GM18519 (cell line): Measurements from ENCODE around the gene GPR32.
A peak's percentile ranks its signal among the peaks of the same experiment; 100 is the strongest.
"Not testable (repeated sequence)": the region's sequence is repeated elsewhere in the genome, so short reads cannot be mapped to it uniquely, and the experiment has no call there.

ENCODE experiments used
- ATAC-seq: cut with Tn5 transposase; IDR thresholded peaks from one replicate; pipeline ENCODE4 v1.9.1; 2021; ENCODE audit warnings: mild to moderate bottlenecking, moderate library complexity; ENCODE audit not compliant: unreplicated experiment, low FRiP score

The GPR32 gene, protein sequence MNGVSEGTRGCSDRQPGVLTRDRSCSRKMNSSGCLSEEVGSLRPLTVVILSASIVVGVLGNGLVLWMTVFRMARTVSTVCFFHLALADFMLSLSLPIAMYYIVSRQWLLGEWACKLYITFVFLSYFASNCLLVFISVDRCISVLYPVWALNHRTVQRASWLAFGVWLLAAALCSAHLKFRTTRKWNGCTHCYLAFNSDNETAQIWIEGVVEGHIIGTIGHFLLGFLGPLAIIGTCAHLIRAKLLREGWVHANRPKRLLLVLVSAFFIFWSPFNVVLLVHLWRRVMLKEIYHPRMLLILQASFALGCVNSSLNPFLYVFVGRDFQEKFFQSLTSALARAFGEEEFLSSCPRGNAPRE

DNA sequence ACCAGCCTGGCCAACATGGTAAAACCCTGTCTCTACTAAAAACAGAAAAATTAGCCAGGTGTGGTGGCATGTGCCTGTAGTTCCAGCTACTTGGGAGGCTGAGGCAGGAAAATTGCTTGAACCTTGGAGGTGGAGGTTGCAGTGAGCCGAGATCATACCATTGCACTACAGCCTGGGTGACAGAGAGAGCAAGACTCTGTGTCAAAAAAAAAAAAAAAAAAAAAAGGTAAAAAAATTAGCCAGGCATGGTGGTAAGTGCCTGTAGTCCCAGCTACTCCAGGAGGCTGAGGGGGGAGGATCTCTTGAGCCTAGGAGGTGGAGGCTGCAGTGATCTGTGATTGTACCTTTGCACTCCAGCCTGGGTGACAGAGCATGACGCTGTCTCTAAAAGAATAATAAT is at the start of gene GPR32:
Gene GPR32, plus strand, starts transcription at position 301 of the 400 bp plus-strand sequence. CDS start 137 bp downstream, outside the sequence.
- not testable (repeated sequence) for ATAC-seq

DNA sequence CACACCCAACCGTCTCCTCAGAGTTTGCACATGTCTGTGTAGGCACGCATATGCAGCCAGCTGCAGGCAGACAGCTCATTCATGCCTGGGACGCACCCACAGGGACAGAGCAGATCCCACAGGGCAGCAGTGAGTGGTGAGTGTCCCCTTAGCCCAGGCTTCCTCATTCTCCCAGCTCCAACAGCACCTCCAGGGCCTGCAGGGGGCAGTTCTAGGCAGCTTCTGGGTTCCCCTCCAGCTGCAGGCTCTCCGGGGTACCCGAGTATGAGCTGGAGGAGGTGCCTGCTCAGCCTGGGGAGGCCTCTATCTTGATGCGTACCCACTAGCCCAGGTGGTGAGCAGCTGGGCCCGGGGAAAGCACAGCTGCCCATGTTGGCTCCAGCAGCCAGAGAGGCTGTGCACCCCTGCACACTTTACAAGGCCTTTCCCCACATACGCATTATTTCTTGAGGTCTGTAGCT is 49.3 kb upstream of the GPR32 start:
- ATAC-seq = no peak

DNA sequence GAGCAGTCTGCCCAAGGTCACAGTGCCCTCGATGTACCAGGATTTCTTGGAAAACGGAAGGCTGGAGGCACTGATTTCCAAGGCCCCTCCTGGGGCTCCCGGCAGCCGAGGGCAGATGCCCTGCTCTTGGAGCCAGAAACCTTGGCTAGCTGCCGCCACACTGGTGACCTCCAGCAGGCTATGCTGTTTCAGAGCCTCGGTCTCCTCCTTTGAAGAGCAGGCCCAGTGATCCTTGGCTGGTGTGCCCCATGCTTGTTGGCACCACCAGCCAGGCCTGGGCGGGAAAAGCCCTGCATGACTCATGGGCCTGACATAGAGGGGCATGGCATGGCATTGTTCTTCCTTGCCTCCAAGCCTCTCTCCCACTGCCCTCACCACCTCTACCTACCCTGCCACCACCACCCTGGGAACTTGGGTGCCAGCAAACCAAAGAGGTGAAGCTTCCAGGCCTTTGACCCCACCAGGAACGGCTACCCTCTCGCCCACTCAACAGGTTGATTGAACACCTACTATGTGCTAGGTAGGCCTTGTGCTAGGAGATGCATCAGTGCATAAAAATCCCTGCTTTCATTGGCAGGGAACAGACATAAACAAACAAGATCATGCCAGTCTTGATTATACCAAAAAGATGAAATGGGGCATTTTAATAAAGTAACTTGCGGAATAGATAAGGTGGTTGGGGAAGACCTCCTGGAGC is 48.7 kb upstream of the GPR32 start:
- no peak for ATAC-seq

DNA sequence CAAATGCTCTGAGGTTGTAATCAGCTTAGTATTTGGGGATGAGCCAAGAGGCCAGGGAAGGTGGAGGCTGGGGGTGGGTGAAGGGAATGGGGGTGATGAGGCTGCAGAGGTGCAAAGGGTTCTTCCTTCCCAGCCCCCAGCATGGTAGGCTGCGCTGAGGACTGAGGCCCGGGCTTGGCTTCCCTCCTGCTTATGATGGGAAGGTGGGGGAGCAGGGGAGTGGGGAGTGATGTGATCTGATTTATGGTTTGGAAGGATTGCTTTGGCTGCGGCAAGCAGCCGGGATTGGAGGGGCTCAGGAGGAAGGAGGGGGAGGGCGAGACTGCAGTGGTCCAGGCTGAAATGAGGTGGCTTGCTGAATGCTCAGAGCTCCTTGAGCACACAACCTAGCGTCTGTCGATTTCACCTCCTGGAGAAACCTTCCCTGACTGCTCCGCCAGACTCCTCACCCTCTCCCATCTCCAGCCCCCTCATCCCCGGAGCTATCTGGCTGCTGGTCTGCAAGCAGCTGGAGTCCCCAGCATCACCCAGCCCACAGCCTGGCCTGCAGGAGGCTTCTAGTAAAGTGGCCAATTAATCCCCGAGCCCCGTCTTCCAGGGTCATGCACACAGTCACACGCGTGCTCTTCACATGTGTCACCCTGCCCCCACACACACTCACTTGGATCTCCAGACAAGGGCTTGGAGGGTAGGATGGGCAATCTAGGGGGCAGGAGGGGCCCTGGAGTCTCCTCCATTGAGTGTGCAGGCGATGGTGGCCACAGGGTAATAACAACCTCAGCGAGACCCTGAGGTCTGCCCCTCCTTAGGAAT is 47.9 kb upstream of the GPR32 start:
- no peak for ATAC-seq

DNA sequence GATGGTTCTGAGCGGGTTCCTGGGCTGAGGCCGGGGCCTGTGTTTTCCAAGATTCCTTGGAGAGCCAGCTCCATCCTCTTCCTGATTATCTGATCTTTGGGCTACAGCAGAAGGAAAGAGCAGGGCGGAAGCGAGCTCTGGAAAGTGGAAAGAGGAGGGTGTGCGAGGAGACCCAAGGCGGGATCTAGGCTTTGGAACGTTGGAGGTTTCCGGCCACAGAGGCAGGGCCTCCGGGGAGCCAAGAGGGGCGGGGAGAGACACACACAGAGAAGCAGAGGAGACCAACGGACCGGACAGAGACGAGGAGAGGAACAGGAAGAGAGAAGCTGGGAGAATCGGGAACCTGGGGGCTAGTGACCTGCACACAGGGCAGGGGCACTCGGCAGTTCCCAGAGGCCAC is 47.2 kb upstream of the GPR32 start, which contains the start of gene CLEC11A:
Gene CLEC11A, plus strand, starts transcription at position 296 of the 400 bp plus-strand sequence. CDS start 162 bp downstream, outside the sequence.
- ATAC-seq = no peak

DNA sequence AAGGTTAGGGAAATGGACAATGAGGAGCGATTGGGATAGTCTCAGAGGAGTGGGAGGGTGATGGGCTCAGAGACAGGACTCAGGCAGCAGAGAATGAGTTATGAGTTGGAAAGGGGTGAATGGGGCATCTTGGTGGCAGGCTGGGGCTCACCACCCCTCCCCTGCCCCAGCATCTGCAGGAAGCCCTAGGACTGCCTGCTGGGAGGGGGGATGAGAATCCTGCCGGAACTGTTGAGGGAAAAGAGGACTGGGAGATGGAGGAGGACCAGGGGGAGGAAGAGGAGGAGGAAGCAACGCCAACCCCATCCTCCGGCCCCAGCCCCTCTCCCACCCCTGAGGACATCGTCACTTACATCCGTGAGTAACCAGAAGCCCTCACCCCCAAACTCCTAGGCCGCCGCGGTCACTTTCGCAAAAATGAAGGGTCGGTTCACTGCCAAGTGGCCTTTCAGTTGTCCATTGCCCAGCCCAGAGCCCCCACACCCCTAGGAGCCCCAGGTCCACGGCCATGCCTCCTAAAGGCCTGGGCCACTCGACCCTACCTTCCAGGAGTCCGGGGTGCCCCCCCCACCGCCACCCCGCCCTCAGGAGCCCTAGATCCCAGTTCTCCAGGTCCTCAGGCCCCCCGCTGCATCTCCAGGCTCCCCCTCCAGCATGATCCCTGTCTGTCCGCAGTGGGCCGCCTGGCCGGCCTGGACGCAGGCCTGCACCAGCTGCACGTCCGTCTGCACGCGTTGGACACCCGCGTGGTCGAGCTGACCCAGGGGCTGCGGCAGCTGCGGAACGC is 46.3 kb upstream of the GPR32 start:
- ATAC-seq = no peak

DNA sequence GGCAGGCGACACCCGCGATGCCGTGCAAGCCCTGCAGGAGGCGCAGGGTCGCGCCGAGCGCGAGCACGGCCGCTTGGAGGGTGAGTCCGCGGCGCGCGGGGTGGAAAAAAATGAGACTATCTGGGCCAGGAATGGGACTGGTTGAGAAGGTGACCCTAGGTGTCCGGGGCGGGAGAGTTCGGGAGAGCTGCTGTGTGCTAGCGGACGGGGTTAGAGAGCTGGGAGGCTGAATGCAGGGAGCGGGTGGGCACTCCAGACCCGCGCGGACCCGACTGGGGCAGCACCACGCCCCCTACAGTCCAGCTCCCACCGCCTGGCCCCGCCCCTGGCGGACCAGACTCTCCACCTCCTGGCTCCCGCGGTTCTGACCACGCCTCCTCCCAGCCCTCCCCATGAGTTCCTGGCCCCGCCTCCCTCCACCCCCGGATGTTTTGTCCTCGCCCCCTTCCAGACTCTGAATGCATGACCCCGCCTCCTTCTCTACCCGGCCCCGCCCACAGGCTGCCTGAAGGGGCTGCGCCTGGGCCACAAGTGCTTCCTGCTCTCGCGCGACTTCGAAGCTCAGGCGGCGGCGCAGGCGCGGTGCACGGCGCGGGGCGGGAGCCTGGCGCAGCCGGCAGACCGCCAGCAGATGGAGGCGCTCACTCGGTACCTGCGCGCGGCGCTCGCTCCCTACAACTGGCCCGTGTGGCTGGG is 45.6 kb upstream of the GPR32 start:
- peak; percentile 56 for ATAC-seq

DNA sequence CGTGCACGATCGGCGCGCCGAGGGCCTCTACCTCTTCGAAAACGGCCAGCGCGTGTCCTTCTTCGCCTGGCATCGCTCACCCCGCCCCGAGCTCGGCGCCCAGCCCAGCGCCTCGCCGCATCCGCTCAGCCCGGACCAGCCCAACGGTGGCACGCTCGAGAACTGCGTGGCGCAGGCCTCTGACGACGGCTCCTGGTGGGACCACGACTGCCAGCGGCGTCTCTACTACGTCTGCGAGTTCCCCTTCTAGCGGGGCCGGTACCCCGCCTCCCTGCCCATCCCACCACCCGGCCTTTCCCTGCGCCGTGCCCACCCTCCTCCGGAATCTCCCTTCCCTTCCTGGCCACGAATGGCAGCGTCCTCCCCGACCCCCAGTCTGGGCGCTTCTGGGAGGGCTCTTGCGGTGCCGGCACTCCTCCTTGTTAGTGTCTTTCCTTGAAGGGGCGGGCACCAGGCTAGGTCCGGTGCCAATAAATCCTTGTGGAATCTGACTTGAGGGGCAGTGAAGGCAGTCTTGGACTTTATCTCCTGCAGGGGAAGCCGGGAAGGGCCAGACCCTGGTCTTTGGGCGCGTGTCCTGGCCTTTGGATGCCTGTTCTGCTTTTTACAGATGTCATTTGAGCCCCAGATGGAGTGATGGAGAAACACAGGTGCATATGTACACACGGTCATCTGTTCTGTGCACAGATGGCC is 44.9 kb upstream of the GPR32 start:
- peak; percentile 7 for ATAC-seq

DNA sequence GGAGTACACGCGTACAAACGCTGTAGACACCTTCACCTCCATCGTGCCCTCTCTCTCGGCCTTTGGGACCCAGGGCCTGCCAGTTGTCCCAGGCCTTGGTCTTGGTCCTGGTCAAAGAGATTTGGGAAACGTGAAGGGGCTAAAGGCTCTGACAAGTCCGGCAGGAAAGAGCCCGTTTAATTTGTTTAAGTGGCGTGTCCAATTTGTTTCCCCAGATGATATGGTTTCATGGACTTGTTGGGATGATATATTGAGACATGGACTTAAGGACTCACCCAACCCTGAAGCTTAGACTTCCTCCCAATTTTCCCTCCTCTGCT is 44.4 kb upstream of the GPR32 start:
- ATAC-seq = no peak

DNA sequence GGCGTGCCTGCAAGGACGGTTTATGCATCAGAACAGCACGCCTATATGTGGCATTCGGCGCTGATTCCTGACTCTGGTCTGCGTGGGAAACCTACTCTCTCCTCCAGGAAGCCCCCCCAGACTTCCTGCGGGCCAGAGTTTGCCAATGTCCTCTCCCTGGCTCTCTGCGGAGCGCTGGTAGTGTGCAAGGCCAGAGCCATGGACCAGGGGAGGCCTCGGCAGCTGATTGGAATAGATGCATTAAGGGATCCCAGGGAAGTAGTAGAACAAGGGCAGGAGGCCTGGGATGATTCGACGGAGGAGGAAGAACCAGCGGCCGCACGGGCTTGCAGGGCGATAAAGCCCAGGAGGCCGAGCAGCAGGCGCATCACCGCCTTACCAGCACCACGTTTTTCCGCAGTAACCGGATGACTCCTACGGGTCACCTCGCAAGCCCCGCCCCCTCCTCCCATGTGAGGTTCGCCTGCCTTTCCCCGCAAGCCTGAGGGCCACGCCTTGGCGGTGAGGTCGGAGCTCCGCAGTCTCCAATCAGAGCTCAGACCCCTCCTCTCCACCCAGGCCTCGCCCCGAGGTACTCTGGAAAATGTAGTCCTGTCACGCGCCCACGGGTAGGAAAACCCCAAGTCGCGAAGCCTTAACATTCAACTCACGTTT is 42.1 kb upstream of the GPR32 start:
- ATAC-seq = no peak

DNA sequence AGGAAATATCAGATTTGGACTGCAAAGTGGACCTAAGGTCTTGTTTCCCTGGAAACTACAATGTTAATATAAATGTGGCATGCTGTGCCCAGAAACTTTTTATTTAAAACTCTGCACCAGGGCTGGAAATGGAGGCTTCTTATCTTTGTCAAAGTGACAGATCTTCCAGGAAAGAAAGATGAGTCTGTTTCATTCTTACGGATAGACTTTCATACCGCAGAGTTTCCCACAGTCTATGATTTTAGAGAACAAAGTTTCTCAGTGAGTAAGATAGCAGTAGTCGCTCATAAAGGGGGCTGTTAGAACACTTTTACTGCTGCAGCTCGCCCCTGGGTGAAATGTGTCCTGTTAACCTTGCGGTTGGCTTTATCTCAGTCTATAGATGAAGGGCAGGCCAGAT is 40.4 kb upstream of the GPR32 start:
- ATAC-seq = no peak

DNA sequence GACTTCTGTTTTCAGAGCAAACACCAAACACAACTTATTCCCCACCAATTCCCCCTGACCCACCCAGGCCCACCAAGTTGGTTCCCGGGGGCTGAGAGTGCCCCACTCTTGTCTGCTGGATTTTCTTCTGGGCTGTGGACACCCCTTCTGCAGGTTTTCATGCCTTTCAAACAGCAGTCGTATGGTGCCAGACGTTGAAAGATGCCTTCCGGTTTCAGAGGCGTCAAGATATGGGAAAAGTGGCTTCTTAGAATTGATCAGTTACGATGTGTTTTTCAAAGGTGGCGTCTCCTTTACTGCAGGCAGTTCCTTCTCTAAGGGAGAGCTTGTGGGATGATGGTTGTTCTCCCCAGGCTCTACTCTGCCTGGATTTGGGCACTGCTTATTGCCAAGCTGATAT is 34.4 kb upstream of the GPR32 start:
- no peak for ATAC-seq

DNA sequence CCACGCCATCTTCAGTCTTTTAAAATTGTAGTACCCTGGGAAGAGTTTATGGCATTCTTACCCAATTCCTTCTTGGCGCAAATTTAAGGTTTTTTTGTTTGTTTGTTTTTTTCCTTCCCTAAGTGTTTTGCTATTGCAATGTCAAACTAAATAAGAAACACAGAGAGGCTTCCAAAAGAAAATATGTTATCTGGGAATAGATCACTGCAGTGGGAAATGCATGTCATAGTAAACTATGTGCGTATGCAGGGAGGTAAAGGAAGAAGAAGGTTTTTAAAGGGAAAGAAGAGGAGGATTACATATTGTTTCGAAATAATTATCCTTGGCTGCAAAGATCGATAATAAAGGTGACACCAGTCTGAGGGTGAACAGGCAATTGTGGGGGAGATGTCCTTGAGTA is 33.9 kb upstream of the GPR32 start:
- ATAC-seq = no peak

DNA sequence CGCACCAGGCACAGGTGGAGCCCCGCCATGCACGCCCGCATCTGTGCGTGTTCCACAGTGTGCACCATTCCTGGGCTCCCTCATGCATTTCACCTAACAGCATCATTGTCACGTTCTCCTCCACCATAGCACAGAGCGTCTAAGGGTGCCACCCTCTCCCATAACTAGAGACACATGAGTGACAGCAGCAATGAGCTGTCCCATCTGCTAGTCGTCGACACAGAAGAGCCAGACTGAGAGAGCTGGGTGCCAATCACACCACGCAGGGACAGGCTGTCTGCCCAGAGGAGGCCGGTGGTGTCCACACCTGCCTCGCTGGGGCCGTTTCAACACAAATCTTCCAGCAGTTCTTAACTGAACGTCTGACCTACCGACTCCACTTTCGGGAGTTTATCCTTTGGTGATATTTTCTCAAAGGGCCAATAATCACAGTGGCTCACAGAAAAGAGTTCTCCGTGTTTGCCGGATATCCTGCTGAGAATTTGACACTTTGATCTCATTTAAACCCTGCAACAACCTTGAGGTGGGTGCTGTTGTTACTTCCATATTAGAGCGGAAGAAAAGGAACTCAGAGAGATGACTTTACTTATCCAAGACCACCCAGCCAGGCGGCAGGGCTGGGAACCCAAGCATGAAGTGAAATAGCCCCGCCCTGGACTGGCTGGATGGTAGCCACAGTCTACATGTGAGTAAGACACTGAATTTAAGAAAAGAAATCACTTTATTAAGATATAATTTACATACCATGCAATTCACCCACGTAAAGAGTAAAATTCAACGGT is 30.9 kb upstream of the GPR32 start:
- no peak for ATAC-seq

DNA sequence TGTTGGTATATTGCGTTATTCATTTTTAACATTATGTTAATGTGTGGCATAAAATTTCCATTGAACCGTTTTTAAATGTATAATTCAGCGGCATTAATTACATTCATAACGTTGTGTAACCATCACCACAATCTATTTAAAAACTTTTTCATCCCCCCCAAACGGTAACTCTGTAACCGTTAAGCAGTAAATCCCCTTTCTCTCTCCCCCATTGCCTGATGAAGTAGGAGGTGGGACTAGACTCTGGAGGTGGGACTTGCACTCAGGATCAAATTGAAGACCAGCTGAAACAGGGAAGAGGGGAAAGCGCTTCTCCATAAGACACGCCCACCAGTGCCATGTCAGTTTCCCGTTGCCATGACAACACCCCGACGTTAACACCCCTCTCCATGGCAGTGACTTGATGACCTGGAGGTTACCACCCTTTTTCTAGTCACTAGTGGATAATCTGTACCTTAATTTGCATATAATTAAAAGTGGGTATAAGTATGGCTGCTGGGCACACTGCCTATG is 30.3 kb upstream of the GPR32 start:
- no peak for ATAC-seq

DNA sequence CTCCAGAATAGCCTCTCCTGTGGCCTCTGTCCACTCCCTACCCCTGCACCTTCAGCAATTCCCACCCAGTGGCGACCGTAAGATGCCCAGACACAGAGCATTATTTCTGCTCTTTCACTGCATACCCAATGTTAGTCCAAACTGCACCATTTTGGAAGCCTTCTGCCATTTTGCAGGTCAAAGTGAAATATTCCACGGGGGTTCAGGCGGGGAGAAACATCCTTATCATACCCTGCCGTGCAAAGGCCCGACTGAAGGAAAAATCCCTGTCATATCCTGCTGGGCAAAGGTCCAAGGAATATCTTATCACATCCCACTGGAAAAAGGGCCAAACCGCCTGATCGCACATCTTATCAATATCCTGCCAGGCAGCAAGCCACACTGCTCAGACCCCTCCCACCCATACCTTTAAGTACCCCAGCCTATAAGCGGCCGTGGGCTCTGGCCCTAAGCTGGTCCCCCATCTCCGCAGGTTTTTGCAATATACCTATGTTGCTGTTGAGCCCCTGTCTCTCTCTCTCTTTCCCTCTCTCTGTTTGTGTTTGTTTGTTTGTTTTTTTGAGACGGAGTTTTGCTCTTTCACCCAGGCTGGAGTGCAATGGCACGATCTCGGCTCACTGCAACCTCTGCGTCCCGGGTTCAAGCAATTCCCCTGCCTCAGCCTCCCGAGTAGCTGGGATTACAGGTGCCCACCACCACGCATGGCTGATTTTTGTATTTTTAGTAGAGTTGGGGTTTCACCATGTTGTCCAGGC is 28.9 kb upstream of the GPR32 start:
- no peak for ATAC-seq

DNA sequence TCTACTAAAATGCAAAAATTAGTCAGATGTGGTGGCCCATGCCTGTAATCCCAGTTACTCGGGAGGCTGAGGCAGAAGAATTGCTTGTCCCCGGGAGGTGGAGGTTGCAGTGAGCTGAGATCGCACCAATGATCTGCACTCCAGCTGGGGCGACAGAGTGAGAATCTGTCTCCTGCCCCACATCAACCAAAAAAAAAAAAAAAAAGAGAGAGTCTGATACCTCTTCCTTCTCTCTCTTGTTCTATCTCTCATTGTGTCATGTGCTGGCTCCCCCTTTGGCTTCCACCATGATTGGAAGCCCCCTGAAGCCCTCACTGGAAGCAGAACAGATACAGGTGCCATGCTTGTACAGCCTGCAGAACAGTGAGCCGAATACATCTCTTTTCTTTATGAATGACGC is 26.7 kb upstream of the GPR32 start:
- ATAC-seq = no peak
